ENCODE data around the gene PLD3.

GRCh38 chr19:40381321-40381720 is 32.8 kb downstream of the PLD3 start:
- TF ChIP-seq POLR2A (IDR thresholded peaks at IDR 0.05) (no peak), CTCF (IDR thresholded peaks at IDR 0.05 in 8 of 11, conservative IDR thresholded peaks at IDR 0.05 in 3 of 11) (no peak), POLR2AphosphoS5 (IDR thresholded peaks at IDR 0.05) (no peak)

Measured in spleen (tissue), 7 donors.